HG03521 (cell line): ENCODE results near the gene ACKR3.

Source experiments
- ATAC-seq: cut with Tn5 transposase; IDR thresholded peaks from one replicate; pipeline ENCODE4 v1.9.1; 2021; ENCODE audit warnings: mild to moderate bottlenecking, moderate library complexity; ENCODE audit not compliant: unreplicated experiment

The ACKR3 gene

GRCh38 chr2:236569573-236569973 is at the start of gene ACKR3:
TSS of gene ACKR3 (plus strand) at chr2:236569825. CDS start at chr2:236580466, 10,641 bp downstream.
- peak; percentile 82 for ATAC-seq

- no peak for ATAC-seq
Observed at GRCh38 chr2:236521556-236521955, 48.1 kb upstream of the ACKR3 start.

- no peak for ATAC-seq
Observed at GRCh38 chr2:236523249-236523648, 46.4 kb upstream of the ACKR3 start.

- no peak for ATAC-seq
Observed at GRCh38 chr2:236525411-236525997, 44.1 kb upstream of the ACKR3 start.

- no peak for ATAC-seq
Observed at GRCh38 chr2:236526455-236527158, 43.0 kb upstream of the ACKR3 start.

- ATAC-seq: no peak
Observed at GRCh38 chr2:236527159-236527630, 42.4 kb upstream of the ACKR3 start.

- no peak for ATAC-seq
Observed at GRCh38 chr2:236529606-236530005, 40.0 kb upstream of the ACKR3 start.

GRCh38 chr2:236530512-236530911 is 39.1 kb upstream of the ACKR3 start:
- no peak for ATAC-seq

- ATAC-seq: no peak
Observed at GRCh38 chr2:236531195-236531594, 38.4 kb upstream of the ACKR3 start.

GRCh38 chr2:236531996-236532395 is 37.6 kb upstream of the ACKR3 start:
- no peak for ATAC-seq

- no peak for ATAC-seq
Observed at GRCh38 chr2:236533343-236533742, 36.3 kb upstream of the ACKR3 start.

GRCh38 chr2:236535024-236535423 is 34.6 kb upstream of the ACKR3 start:
- ATAC-seq: no peak

- peak; percentile 49 for ATAC-seq
Observed at GRCh38 chr2:236536727-236537398, 32.8 kb upstream of the ACKR3 start.

- ATAC-seq: peak; percentile 31
Observed at GRCh38 chr2:236538242-236538641, 31.4 kb upstream of the ACKR3 start.

GRCh38 chr2:236541008-236541562 is 28.5 kb upstream of the ACKR3 start:
- no peak for ATAC-seq

- no peak for ATAC-seq
Observed at GRCh38 chr2:236544362-236544761, 25.3 kb upstream of the ACKR3 start.

GRCh38 chr2:236545248-236545658 is 24.4 kb upstream of the ACKR3 start:
- peak; percentile 34 for ATAC-seq

- peak; percentile 57 for ATAC-seq
Observed at GRCh38 chr2:236545814-236546480, 23.7 kb upstream of the ACKR3 start.

GRCh38 chr2:236546561-236547002 is 23.0 kb upstream of the ACKR3 start:
- ATAC-seq: no peak

- no peak for ATAC-seq
Observed at GRCh38 chr2:236547725-236548124, 21.9 kb upstream of the ACKR3 start.
